Activated CD4-positive, alpha-beta memory T cell treated with anti-CD3 and anti-CD28 coated beads, Interleukin-2, amount 10 ng/mL, durations not matched to agents 7 days and 5 days (primary cell): Measurements from ENCODE around the gene LRRC25. TPM values are rescaled to one million over a fixed set of nuclear protein-coding genes. Genes with fewer than 3 reads are reported as not detected.
"Not testable (repeated sequence)": the region's sequence is repeated elsewhere in the genome, so short reads cannot be mapped to it uniquely, and the experiment has no call there.

Source experiments
- CTCF ChIA-PET: fragments of 350-600 bp; sonication (Branson Sonifier 250); formaldehyde crosslinking; loops from one replicate; lab custom pipeline; 2021; ENCODE audit warnings: antibody characterized with exemption, inconsistent platforms; lab: Charles Lee
- POLR2A ChIA-PET: fragments of 350-600 bp; sonication (Branson Sonifier 250); formaldehyde crosslinking; loops from one replicate; lab custom pipeline; 2021; ENCODE audit warnings: antibody characterized with exemption; lab: Charles Lee
- DNase-seq: peaks from one replicate; pipeline ENCODE4 v3.0.0-alpha.2; 2020
- H3K27ac Mint-ChIP-seq: one replicate; pipeline ENCODE4 v1.8.0; 2021; ENCODE audit warnings: mild to moderate bottlenecking, mixed read lengths
- H3K27me3 Mint-ChIP-seq: one replicate; pipeline ENCODE4 v1.8.0; 2021; ENCODE audit warnings: mixed read lengths
- H3K36me3 Mint-ChIP-seq: one replicate; pipeline ENCODE4 v1.8.0; 2021; ENCODE audit warnings: low read depth, mixed read lengths
- H3K4me1 Mint-ChIP-seq: one replicate; pipeline ENCODE4 v1.8.0; 2021; ENCODE audit warnings: mixed read lengths
- H3K4me3 Mint-ChIP-seq: one replicate; pipeline ENCODE4 v1.8.0; 2021; ENCODE audit warnings: mild to moderate bottlenecking, mixed read lengths
- H3K9me3 Mint-ChIP-seq: one replicate; pipeline ENCODE4 v1.8.0; 2021; ENCODE audit warnings: mixed read lengths
- total RNA-seq, 2 experiments: library from RNA; stranded (reverse); gene quantifications; one replicate each; pipeline ENCODE4 v1.2.3, GENCODE V29; 2021

Gene LRRC25
- total RNA-seq, 2 experiments from 2014 or later: not detected

DNA sequence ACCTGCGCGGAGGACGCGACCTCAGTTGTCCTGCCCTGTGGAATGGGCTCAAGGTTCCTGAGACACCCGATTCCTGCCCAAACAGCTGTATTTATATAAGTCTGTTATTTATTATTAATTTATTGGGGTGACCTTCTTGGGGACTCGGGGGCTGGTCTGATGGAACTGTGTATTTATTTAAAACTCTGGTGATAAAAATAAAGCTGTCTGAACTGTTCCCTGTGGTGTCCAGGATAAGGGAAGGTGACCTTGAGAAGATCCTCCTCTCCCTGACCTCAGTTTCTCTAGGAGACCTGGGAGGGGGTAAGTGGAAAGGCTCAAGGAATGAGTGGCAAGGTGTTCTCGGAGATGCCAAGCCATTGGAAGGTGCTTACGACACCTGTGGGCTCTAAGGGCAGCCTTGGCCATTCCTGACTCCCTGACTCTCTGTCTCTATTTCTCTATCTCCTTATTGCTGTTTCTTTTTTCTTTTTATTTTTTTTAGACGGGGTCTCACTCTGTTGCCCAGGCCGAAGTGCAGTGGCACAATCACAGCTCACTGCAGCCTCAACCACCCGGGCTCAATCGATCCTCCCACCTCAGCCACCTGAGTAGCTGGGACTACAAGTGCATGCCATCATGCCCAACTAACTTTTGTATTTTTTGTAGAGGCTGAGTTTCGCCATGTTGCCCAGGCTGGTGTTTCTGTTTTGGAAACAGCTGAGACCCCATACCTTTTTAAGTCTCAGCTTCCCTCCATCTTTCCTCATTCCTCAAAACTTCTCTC is 8.3 kb downstream of the LRRC25 start:
- POLR2A ChIA-PET: interaction anchor here (1.9 to 2.2 kb wide), 4 partner anchors 25 to 110 kb away, joined by 9 to 12 read pairs (median 10); partner anchors contain the start of gene SSBP4
- peaks cover 17% of the 10 kb centered on the region for H3K4me1 Mint-ChIP-seq

DNA sequence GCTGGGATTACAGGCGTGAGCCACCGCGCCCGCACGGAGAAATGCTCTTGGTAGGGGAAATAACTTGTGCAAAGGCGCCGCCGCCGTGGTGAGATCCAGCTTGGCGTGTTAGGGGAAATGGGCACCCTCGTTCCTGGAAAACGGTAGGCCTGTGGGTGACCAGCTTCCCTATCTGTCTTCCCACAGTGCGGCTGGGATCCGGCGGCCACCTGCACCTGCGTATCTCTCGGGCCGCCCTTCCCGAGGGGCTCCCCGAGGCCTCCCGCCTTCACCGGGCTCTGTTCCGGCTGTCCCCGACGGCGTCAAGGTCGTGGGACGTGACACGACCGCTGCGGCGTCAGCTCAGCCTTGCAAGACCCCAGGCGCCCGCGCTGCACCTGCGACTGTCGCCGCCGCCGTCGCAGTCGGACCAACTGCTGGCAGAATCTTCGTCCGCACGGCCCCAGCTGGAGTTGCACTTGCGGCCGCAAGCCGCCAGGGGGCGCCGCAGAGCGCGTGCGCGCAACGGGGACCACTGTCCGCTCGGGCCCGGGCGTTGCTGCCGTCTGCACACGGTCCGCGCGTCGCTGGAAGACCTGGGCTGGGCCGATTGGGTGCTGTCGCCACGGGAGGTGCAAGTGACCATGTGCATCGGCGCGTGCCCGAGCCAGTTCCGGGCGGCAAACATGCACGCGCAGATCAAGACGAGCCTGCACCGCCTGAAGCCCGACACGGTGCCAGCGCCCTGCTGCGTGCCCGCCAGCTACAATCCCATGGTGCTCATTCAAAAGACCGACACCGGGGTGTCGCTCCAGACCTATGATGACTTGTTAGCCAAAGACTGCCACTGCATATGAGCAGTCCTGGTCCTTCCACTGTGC is 9.1 kb downstream of the LRRC25 start:
- Mint-ChIP-seq H3K36me3 (no peaks in the 10 kb centered on the region), H3K4me3 (peak overlapping the region; percentile 44), H3K9me3 (no peaks in the 10 kb centered on the region), H3K4me1 (peaks cover 17% of the 10 kb centered on the region), H3K27ac (no peak overlapping the region), H3K27me3 (peaks cover 54% of the 10 kb centered on the region)
- POLR2A ChIA-PET: interaction anchor here (1.9 to 2.2 kb wide), 4 partner anchors 26 to 109 kb away, joined by 9 to 12 read pairs (median 10); partner anchors contain the start of gene SSBP4
- peak; percentile 81 for DNase-seq
- CTCF ChIA-PET: interaction anchor here (0.6 to 6.5 kb wide), 33 partner anchors 8 to 440 kb away, joined by 3 to 58 read pairs (median 5); partner anchors contain the start of genes ELL, JUND, LRRC25 and LSM4

More for the DNA sequence above, 8.3 kb downstream of the LRRC25 start:
- Mint-ChIP-seq H3K4me3 (no peak overlapping the region), H3K27ac (no peak overlapping the region), H3K27me3 (peaks cover 58% of the 10 kb centered on the region), H3K9me3 (no peaks in the 10 kb centered on the region), H3K36me3 (no peaks in the 10 kb centered on the region)
- no peak for DNase-seq
- CTCF ChIA-PET: interaction anchor here (0.6 to 6.5 kb wide), 23 partner anchors 9 to 440 kb away, joined by 3 to 58 read pairs (median 6); partner anchors contain the start of genes JUND, LRRC25, LSM4 and MPV17L2

DNA sequence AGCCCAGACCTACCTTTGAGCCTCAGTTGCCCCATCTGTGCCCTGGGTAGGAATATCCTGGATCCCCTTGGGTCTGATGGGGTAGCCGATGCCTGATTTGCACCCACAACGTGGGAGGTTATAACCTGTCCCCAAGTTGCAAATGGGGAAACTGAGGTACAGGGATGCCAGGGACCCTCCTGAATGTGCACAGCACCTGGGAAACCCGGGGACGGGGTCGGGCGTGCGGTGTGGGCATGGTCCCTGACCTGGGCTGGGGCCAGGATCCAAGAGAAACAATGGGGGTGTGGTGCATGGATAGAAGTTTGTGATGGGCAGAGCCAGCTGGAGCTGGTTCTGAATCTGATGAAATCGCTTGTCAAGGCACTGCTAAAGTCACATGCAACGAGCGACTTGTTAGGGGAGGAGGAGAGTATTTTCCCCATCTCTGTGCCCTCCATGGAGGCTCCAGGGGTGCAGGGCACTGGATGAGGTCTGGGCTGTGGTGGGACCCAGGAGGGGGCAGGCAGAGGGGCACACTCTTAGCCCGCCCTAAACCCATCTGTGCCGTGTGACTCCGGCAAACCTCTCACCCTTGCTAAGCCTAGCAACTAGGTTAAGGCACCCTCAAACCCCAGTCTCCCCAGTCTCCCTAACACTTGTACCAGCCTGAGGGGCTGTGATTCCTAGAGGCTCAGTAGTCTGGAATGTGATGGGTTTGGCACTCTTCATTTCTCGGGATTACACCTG is 10.7 kb downstream of the LRRC25 start:
- H3K9me3 Mint-ChIP-seq: no peaks in the 10 kb centered on the region
- H3K4me1 Mint-ChIP-seq: peaks cover 15% of the 10 kb centered on the region
- DNase-seq: no peak
- ChIA-PET CTCF (interaction anchor here (1.6 to 6.5 kb wide), 4 partner anchors 25 to 163 kb away, joined by 6 to 58 read pairs (median 24); partner anchors contain the start of gene JUND), POLR2A (no interaction called here)
- H3K4me3 Mint-ChIP-seq: no peak overlapping the region
- H3K36me3 Mint-ChIP-seq: no peaks in the 10 kb centered on the region
- H3K27me3 Mint-ChIP-seq: peaks cover 50% of the 10 kb centered on the region
- H3K27ac Mint-ChIP-seq: no peak overlapping the region

DNA sequence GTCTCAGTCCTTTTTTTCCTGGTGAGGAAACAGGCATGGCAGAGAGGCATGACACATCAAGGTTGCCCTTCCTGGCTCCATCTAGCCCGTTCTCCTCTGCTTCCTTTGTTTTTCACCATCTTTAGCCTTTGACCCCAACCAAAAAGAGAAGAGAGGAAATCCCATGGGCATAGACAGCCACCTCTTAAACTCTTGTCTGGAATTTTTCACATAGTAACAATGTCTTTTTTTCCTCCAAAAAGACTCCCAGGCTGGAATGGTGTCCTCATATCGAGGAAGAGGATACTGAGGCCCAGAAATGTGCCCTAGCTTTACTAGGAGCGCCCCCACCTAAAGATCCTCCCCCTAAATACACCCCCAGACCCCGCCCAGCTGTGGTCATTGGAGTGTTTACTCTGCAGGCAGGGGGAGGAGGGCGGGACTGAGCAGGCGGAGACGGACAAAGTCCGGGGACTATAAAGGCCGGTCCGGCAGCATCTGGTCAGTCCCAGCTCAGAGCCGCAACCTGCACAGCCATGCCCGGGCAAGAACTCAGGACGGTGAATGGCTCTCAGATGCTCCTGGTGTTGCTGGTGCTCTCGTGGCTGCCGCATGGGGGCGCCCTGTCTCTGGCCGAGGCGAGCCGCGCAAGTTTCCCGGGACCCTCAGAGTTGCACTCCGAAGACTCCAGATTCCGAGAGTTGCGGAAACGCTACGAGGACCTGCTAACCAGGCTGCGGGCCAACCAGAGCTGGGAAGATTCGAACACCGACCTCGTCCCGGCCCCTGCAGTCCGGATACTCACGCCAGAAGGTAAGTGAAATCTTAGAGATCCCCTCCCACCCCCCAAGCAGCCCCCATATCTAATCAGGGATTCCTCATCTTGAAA is 11.5 kb downstream of the LRRC25 start, which contains the start of gene GDF15:
GDF15 (plus strand) TSS at position 484 of the 868 bp plus-strand sequence; CDS start at position 516, 32 bp downstream.
- no peak within 1 kb of the TSS for H3K27ac Mint-ChIP-seq
- H3K9me3 Mint-ChIP-seq: no peaks in the 10 kb centered on the region
- H3K4me3 Mint-ChIP-seq: no peak within 1 kb of the TSS
- peak; percentile 41 for DNase-seq
- H3K4me1 Mint-ChIP-seq: peaks cover 15% of the 10 kb centered on the region
- H3K27me3 Mint-ChIP-seq: peaks cover 48% of the 10 kb centered on the region
- no peaks in the 10 kb centered on the region for H3K36me3 Mint-ChIP-seq
- CTCF ChIA-PET: interaction anchor here (0.7 to 6.5 kb wide), 4 partner anchors 26 to 106 kb away, joined by 3 to 58 read pairs (median 24); partner anchors contain the start of gene JUND
- POLR2A ChIA-PET: no interaction called here

DNA sequence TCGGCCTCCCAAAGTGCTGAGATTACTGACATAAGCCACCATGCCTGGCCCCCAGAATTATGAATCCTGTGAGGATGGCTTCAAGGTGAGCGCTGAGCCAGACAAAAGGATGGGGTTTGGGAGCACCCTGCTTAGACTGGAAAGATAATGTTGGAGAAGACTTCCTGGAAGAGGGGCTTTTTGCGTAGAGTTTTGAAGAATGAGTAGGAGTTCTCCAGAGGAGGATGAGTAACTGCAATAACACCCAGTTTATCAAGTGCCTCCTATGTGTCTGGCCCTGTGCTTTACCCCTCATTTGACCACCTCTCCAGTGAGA is 12.1 kb downstream of the LRRC25 start:
- POLR2A ChIA-PET: no interaction called here
- Mint-ChIP-seq H3K9me3 (no peaks in the 10 kb centered on the region), H3K27ac (no peak overlapping the region), H3K4me3 (no peak overlapping the region), H3K36me3 (no peaks in the 10 kb centered on the region), H3K4me1 (peaks cover 15% of the 10 kb centered on the region), H3K27me3 (peaks cover 42% of the 10 kb centered on the region)
- DNase-seq: no peak
- CTCF ChIA-PET: interaction anchor here (0.7 to 6.5 kb wide), 4 partner anchors 26 to 106 kb away, joined by 3 to 58 read pairs (median 24); partner anchors contain the start of gene JUND

DNA sequence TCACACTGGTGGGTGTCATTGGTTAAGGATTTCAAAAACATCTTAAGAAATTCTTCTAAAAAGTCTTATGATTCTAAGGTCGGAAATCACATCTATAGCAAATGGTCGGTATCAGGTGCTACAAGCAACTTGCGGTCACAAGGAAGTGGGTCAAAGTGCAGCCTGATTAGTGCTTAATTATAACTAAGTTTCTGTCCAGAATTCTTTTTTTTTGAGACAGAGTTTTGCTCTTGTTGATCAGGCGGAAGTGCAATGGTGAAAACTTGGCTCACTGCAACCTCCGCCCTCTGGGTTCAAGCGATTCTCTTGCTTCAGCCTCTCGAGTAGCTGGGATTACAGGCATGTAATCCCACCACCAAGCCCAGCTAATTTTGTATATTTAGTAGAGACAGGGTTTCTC is 12.6 kb downstream of the LRRC25 start:
- H3K9me3 Mint-ChIP-seq: no peaks in the 10 kb centered on the region
- CTCF ChIA-PET: no interaction called here
- H3K4me3 Mint-ChIP-seq: no peak overlapping the region
- H3K27ac Mint-ChIP-seq: no peak overlapping the region
- DNase-seq: no peak
- POLR2A ChIA-PET: no interaction called here
- peaks cover 40% of the 10 kb centered on the region for H3K27me3 Mint-ChIP-seq
- peaks cover 18% of the 10 kb centered on the region for H3K4me1 Mint-ChIP-seq
- H3K36me3 Mint-ChIP-seq: no peaks in the 10 kb centered on the region

DNA sequence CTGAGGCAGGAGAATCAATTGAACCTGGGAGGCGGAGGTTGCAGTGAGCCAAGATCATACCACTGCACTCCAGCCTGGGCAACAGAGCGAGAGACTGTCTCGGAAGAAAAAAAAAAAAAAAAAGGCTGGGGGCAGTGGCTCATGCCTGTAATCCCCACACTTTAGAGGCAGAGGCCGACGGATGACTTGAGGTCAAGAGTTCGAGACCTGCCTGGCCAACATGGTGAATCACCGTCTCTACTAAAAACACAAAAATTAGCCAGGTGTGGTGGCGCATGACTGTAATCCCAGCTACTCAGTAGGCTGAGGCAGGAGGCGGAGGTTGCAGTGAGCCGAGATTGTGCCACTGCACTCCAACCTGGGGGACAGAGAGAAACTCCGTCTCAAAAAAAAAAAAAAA is 13.8 kb downstream of the LRRC25 start:
- H3K4me3 Mint-ChIP-seq, H3K9me3 Mint-ChIP-seq, POLR2A ChIA-PET, H3K27ac Mint-ChIP-seq, DNase-seq, H3K36me3 Mint-ChIP-seq: not testable (repeated sequence)
- Mint-ChIP-seq H3K4me1 (peaks cover 17% of the 10 kb centered on the region), H3K27me3 (peaks cover 34% of the 10 kb centered on the region)
- CTCF ChIA-PET: interaction anchor here (0.7 to 0.8 kb wide), 2 partner anchors 27 to 55 kb away, joined by 3 read pairs; no protein-coding TSS in a partner anchor

DNA sequence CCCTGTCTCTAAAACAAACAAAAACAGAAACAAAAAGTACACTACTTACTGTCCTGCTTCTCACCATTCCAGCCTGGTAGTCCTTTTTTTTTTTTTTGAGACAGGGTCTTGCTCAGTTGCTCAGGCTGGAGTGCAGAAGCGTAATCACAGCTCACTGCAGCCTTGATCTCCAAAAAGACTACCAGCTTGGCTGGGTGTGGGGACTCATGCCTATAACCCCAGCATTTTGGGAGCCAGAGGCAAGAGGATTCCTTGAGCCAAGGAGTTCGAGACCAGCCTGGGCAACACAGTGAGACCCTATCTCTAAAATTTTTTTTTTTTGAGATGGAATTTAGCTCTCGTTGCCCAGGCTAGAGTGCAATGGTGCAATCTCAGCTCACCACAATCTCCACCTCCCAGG is 16.6 kb downstream of the LRRC25 start:
- peaks cover 12% of the 10 kb centered on the region for H3K27me3 Mint-ChIP-seq
- POLR2A ChIA-PET: interaction anchor here (0.5 to 1.1 kb wide), 2 partner anchors 15 to 174 kb away, joined by 3 to 6 read pairs; no protein-coding TSS in a partner anchor
- DNase-seq: no peak
- H3K36me3 Mint-ChIP-seq: no peaks in the 10 kb centered on the region
- no peak overlapping the region for H3K4me3 Mint-ChIP-seq
- no peak overlapping the region for H3K27ac Mint-ChIP-seq
- peaks cover 3% of the 10 kb centered on the region for H3K4me1 Mint-ChIP-seq
- H3K9me3 Mint-ChIP-seq: no peaks in the 10 kb centered on the region
- CTCF ChIA-PET: interaction anchor here (0.6 to 2.0 kb wide), 2 partner anchors 8 to 13 kb away, joined by 4 to 12 read pairs; no protein-coding TSS in a partner anchor

DNA sequence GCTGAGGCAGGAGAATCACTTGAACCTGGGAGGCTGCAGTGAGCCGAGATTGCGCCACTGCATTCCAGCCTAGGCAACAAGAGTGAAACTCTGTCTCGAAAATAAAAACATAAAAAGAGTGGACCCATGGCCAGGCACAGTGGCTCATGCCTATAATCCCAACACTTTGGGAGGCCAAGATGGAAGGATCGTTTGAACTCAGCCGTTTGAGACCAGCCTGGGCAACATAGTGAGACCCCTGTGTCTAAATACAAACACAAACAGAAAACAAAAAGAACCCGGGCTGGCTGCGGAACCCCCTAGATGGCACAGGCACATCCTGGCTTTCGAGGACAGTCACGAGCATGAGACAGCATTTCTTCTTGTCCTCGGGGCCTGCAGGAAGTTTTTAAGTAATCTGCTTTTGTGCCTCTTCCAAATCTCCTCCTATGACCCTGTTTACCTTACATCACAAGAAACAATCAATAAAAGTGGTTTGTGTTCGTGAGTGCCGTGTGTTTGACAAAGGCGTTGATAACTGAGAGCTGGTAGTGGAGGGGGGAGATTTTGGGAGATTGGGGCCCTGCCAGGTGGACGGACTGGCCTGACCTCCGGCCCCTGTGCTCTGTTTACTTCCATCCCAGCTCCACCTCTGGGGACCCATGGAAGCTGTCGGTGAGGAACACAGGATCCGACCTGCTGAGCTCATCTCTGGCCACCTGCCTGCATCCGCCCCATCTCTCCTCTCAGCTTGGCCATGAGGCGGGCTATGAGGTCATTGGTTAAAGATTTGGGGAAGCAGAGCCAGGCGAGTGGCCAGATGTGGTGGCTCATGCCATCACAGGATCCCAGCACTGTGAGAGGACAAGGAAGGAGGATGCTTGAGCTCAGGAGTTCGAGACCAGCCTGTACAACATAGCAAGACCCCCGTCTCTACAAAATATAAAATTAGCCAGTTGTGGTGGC is 17.3 kb downstream of the LRRC25 start:
- Mint-ChIP-seq H3K4me1 (peaks cover 3% of the 10 kb centered on the region), H3K4me3 (no peak overlapping the region), H3K36me3 (no peaks in the 10 kb centered on the region), H3K9me3 (no peaks in the 10 kb centered on the region), H3K27me3 (peaks cover 6% of the 10 kb centered on the region), H3K27ac (no peak overlapping the region)
- POLR2A ChIA-PET: interaction anchor here (1.1 kb wide), 1 partner anchor 14 kb away, joined by 6 read pairs; no protein-coding TSS in a partner anchor
- no peak for DNase-seq
- CTCF ChIA-PET: interaction anchor here (0.6 to 2.0 kb wide), 4 partner anchors 9 to 134 kb away, joined by 3 to 12 read pairs (median 4); no protein-coding TSS in a partner anchor

DNA sequence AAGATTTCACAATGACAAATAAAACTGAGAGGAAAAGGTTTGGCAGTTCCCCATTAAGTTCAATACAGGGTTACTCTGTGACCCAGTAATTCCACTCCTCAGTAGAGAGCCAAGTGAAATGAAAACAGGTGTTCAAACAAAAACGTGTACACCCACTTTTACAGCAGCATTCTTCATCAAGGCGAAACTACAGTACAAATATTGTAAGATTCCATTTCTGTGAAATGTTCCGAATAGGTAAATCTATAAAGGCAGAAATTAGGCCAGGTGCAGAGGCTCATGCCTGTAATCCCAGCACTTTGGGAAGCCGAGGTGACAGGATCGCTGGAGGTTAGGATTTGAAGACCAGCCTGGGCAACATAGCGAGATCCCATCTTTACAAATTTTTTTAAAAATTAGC is 20.4 kb downstream of the LRRC25 start:
- CTCF ChIA-PET: interaction anchor here (0.7 to 1.6 kb wide), 3 partner anchors 11 to 38 kb away, joined by 3 to 7 read pairs (median 3); no protein-coding TSS in a partner anchor
- no peak overlapping the region for H3K4me3 Mint-ChIP-seq
- POLR2A ChIA-PET: no interaction called here
- H3K36me3 Mint-ChIP-seq: no peaks in the 10 kb centered on the region
- H3K27me3 Mint-ChIP-seq: peaks cover 3% of the 10 kb centered on the region
- H3K4me1 Mint-ChIP-seq: peaks cover 20% of the 10 kb centered on the region
- no peak overlapping the region for H3K27ac Mint-ChIP-seq
- no peaks in the 10 kb centered on the region for H3K9me3 Mint-ChIP-seq
- DNase-seq: no peak
